ENCODE results near the gene TMEM108. TPM values are rescaled to one million over a fixed set of nuclear protein-coding genes. Genes with fewer than 3 reads are reported as not detected.

Gene TMEM108
- total RNA-seq, 1 experiment from 2014 or later: not detected

DNA sequence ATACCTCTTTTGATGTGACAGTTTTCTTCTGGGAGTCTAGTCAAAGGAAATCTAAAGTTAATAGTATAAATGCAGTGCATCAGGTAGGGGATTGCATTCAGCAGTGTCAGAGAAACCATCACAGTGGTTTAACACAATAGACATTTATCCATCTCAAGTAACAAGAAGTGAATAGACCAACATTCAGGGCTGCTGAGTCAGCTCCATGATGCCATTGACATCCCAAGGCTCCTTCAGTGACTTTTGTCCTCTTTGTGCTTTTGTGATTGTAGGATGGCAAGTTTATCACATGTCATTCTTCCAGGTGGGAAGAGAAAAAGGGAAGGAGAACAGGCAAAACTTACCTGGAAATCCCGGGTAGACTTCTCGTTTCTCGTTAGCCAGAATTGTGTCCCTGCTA lies 158.3 kb downstream of the TMEM108 start:
- H3K9ac ChIP-seq (ENCODE audit: low read length): no peak overlapping the region
- no peak for ATAC-seq
- no peaks in the 10 kb centered on the region for H4K20me1 ChIP-seq (ENCODE audit: insufficient read depth)
- ChIA-PET CTCF (no interaction called here), POLR2A (no interaction called here), RAD21 (ENCODE audit: low non-redundant PET in 1 of 2, low total read pairs in 2 of 2, uncharacterized antibody in 2 of 2, unreplicated experiment in 2 of 2) (no interaction called here)
- H3K27me3 ChIP-seq (ENCODE audit: insufficient read depth, low read length): peaks cover 35% of the 10 kb centered on the region
- no peak overlapping the region for H3K4me2 ChIP-seq (ENCODE audit: low read length)
- DNase-seq (ENCODE audit: low read depth, low spot score): no peak
- no TSS peak for BruUV-seq (replicated peaks)
- no peaks in the 10 kb centered on the region for H3K36me3 ChIP-seq (ENCODE audit: control insufficient read depth in 1 of 2, insufficient read depth in 2 of 2, low read length in 2 of 2)
- no peak for TF ChIP-seq SP1 (IDR thresholded peaks at IDR 0.05; ENCODE audit: low read depth)
- TF ChIP-seq CTCF (IDR thresholded peaks at IDR 0.05 in 2 of 3, conservative IDR thresholded peaks at IDR 0.05 in 1 of 3; ENCODE audit: borderline replicate concordance in 1 of 3, insufficient read depth in 1 of 3, low read depth in 2 of 3, low read length in 2 of 3): no peak
- no peak for TF ChIP-seq CEBPB (IDR thresholded peaks at IDR 0.05; ENCODE audit: low read depth)
- no peak for TF ChIP-seq YY1 (IDR thresholded peaks at IDR 0.05; ENCODE audit: extremely low read depth, insufficient replicate concordance, low read depth, low read length)
- no peak for TF ChIP-seq SRF (IDR thresholded peaks at IDR 0.05; ENCODE audit: low read depth)
- intact Hi-C loops (cut with micrococcal nuclease): no loop called here
- H3K9me2 ChIP-seq (ENCODE audit: insufficient read depth): no peaks in the 10 kb centered on the region
- no peak overlapping the region for H2AFZ ChIP-seq (ENCODE audit: low read depth, low read length, poor library complexity, severe bottlenecking)
- H3K79me2 ChIP-seq (ENCODE audit: insufficient read depth, low read length): no peaks in the 10 kb centered on the region
- H3K4me3 ChIP-seq (replicated peaks in 1 of 2; ENCODE audit: low read depth in 1 of 2, low read length in 2 of 2): no peak overlapping the region
- no peak overlapping the region for H3K27ac ChIP-seq (ENCODE audit: low read depth, low read length)
- no peaks in the 10 kb centered on the region for H3K4me1 ChIP-seq (ENCODE audit: control insufficient read depth in 1 of 2, insufficient read depth in 2 of 2, low read length in 2 of 2)
- no peaks in the 10 kb centered on the region for H3K9me3 ChIP-seq (ENCODE audit: control insufficient read depth in 1 of 2, insufficient read depth in 1 of 2, low read depth in 1 of 2, low read length in 2 of 2)

DNA sequence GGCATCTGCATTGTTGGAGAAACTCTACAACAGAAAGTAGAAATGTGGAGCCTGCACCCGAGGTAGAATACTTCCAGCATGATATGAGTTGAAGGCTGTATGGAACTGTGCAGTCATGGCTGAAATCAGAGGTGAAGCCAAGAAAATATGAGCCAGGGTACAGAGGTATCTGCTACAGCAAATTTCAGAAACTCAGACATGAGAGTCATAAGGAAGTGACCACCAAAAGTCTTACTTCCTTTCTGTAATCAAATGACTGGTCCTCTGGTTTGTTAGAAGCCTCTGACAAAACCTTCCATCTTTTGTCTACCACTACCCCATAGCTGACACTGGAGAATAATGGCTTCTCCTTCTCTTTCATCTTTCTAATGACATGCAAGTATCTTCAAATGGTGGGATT lies 159.4 kb downstream of the TMEM108 start:
- no peak for DNase-seq (ENCODE audit: low read depth, low spot score)
- Histone ChIP-seq H3K9me2 (ENCODE audit: insufficient read depth) (no peaks in the 10 kb centered on the region), H3K4me1 (ENCODE audit: control insufficient read depth in 1 of 2, insufficient read depth in 2 of 2, low read length in 2 of 2) (no peaks in the 10 kb centered on the region), H2AFZ (ENCODE audit: low read depth, low read length, poor library complexity, severe bottlenecking) (no peak overlapping the region), H3K9ac (ENCODE audit: low read length) (no peak overlapping the region), H3K36me3 (ENCODE audit: control insufficient read depth in 1 of 2, insufficient read depth in 2 of 2, low read length in 2 of 2) (no peaks in the 10 kb centered on the region), H3K27ac (ENCODE audit: low read depth, low read length) (no peak overlapping the region), H3K27me3 (ENCODE audit: insufficient read depth, low read length) (peaks cover 24% of the 10 kb centered on the region; the same call in 1 of the 2 replicates), H3K9me3 (ENCODE audit: control insufficient read depth in 1 of 2, insufficient read depth in 1 of 2, low read depth in 1 of 2, low read length in 2 of 2) (no peaks in the 10 kb centered on the region), H3K79me2 (ENCODE audit: insufficient read depth, low read length) (no peaks in the 10 kb centered on the region), H4K20me1 (ENCODE audit: insufficient read depth) (no peaks in the 10 kb centered on the region), H3K4me2 (ENCODE audit: low read length) (no peak overlapping the region), H3K4me3 (replicated peaks in 1 of 2; ENCODE audit: low read depth in 1 of 2, low read length in 2 of 2) (no peak overlapping the region)
- intact Hi-C loops (cut with micrococcal nuclease): no loop called here
- ChIA-PET RAD21 (ENCODE audit: low non-redundant PET in 1 of 2, low total read pairs in 2 of 2, uncharacterized antibody in 2 of 2, unreplicated experiment in 2 of 2) (no interaction called here), CTCF (no interaction called here), POLR2A (no interaction called here)
- ATAC-seq: no peak
- TF ChIP-seq YY1 (IDR thresholded peaks at IDR 0.05; ENCODE audit: extremely low read depth, insufficient replicate concordance, low read depth, low read length) (no peak), JUND (IDR thresholded peaks at IDR 0.05) (no peak), EZH2 (IDR thresholded peaks at IDR 0.05) (no peak), ELF1 (IDR thresholded peaks at IDR 0.05; ENCODE audit: borderline replicate concordance, low read depth) (no peak)
- TF ChIP-seq, protein P1, sequence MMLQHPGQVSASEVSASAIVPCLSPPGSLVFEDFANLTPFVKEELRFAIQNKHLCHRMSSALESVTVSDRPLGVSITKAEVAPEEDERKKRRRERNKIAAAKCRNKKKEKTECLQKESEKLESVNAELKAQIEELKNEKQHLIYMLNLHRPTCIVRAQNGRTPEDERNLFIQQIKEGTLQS (IDR thresholded peaks at IDR 0.05): no peak
- no TSS peak for BruUV-seq (replicated peaks)
